ENCODE data around the gene FOXP1.

The FOXP1 gene

DNA sequence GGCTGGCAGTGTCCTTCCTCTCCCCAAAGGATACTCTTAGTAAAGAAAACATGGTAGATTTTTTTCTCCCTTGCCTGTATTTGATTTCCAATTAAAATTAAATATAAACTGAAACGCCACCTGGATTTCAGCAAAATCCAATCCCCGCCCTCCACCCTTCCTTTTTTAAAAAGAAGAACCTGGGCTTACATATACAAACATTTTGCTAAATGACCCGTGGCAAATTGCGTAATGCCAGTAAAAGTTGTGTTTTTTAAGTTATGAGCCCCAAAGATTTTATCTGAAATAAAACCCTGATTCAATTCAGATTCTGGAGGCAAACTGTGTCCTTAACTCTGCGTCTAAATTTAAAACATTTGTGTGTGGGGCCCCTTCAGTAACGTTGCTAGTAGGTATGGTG lies 403.0 kb downstream of the FOXP1 start:
- DNase-seq (ENCODE audit: low read depth in 2 of 2) = no peak
- H3K4me3 ChIP-seq (replicated peaks in 1 of 2; ENCODE audit: low read depth in 2 of 2, low read length in 2 of 2) = no peak overlapping the region

DNA sequence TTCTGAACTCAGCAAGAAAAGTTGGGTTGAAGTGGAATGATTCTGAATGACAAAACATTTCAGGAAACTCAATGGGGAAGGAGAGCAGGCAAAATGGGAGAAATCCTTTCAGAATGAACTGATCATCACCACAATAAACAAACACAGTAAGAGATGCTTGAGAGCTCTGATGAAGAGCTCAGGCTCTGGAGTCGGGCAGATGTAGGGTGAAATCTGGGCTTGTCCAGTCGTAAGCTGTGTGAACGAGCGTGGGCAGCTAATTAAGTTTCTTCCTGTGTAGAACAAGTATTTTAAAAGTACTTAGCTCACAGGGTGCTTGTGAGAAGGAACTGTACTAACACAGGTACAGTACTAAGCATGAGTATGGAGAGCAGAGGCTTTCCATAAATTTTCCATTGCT lies 406.2 kb downstream of the FOXP1 start:
- no peak overlapping the region for H3K4me3 ChIP-seq (replicated peaks in 1 of 2; ENCODE audit: low read depth in 2 of 2, low read length in 2 of 2)
- DNase-seq (ENCODE audit: low read depth in 2 of 2) = no peak
- TF ChIP-seq, protein P1, sequence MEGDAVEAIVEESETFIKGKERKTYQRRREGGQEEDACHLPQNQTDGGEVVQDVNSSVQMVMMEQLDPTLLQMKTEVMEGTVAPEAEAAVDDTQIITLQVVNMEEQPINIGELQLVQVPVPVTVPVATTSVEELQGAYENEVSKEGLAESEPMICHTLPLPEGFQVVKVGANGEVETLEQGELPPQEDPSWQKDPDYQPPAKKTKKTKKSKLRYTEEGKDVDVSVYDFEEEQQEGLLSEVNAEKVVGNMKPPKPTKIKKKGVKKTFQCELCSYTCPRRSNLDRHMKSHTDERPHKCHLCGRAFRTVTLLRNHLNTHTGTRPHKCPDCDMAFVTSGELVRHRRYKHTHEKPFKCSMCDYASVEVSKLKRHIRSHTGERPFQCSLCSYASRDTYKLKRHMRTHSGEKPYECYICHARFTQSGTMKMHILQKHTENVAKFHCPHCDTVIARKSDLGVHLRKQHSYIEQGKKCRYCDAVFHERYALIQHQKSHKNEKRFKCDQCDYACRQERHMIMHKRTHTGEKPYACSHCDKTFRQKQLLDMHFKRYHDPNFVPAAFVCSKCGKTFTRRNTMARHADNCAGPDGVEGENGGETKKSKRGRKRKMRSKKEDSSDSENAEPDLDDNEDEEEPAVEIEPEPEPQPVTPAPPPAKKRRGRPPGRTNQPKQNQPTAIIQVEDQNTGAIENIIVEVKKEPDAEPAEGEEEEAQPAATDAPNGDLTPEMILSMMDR (IDR thresholded peaks at IDR 0.05; ENCODE audit: low read depth, low read length) = no peak

More for the DNA sequence above, 403.0 kb downstream of the FOXP1 start:
- TF ChIP-seq, protein P1 (IDR thresholded peaks at IDR 0.05; ENCODE audit: low read depth, low read length) = no peak

DNA sequence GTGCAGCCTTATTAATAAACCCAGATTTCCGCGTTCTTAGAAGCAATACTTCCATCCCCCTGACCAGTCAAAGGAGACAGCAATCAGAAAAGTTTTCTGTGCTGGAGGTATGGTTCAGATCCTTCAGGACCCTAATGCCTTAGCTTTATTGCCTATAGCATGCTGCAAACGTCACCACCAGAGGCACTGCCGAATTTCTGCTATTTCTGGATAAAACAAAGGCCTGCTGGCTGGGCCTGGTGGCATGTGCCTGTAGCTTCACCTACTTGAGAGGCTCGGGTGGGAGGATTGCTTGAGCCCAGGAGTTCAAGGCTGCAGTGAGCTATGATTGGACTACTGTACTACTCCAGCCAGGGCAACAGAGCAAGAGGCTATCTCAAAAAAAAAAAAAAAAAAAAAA lies 407.2 kb downstream of the FOXP1 start:
- H3K4me3 ChIP-seq (replicated peaks in 1 of 2; ENCODE audit: low read depth in 2 of 2, low read length in 2 of 2) = no peak overlapping the region
- TF ChIP-seq, protein P1 (IDR thresholded peaks at IDR 0.05; ENCODE audit: low read depth, low read length) = no peak
- DNase-seq (ENCODE audit: low read depth in 2 of 2) = no peak

DNA sequence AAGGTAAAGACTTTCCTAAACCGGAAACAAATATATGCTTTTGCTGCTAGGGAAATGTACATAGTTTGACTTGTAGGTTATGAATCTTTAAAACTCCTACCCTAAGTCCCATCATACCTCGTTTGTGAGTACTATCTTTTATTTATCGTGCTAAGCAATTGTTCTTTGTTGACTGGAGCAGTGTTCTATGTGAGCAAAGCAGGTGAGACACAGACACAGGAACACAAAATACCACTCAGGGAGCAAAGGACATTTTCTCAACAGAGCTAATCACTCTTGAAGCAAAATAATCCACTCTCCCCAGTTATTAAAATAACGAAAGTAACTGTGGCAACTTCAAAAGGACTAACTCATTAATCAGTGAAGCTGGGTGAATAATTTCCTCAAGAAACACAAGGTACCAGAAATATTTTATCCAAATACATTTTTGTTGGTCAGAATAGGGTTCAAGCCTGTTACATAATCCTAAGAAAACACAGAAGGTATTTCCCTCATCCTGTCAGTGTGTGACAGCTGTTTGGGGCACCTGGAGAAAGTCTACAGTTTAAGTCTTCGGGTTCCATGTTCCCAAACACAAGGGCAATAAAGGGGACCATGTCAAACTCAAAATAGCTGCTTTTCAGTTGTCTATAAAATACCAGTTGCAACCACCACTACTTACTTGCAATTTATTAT lies 407.7 kb downstream of the FOXP1 start:
- TF ChIP-seq, protein P1 (IDR thresholded peaks at IDR 0.05; ENCODE audit: low read depth, low read length) = no peak
- no peak for DNase-seq (ENCODE audit: low read depth in 2 of 2)
- H3K4me3 ChIP-seq (replicated peaks in 1 of 2; ENCODE audit: low read depth in 2 of 2, low read length in 2 of 2) = no peak overlapping the region

DNA sequence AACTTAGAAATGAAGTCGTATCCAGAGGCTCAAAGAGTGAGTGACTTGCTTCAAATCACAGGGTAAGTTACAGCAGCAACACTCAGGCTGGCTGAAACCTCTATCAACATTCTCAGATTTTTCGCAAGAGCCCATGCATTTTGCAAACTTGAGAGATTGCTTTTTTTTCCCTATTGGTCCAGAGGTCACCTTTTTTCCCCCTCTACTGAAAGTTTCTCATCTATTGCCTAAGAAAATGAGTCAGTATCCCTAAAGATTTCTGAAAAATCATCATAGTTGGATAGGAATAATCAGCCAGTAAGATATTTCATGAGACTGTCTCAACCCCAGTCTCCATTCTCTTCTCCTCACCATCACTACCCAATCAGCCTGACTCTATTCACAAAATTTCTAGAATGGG lies 410.6 kb downstream of the FOXP1 start:
- DNase-seq (ENCODE audit: low read depth in 2 of 2) = peak; percentile 87 to 89
- H3K4me3 ChIP-seq (replicated peaks in 1 of 2; ENCODE audit: low read depth in 2 of 2, low read length in 2 of 2) = no peak overlapping the region
- TF ChIP-seq, protein P1 (IDR thresholded peaks at IDR 0.05; ENCODE audit: low read depth, low read length) = no peak

DNA sequence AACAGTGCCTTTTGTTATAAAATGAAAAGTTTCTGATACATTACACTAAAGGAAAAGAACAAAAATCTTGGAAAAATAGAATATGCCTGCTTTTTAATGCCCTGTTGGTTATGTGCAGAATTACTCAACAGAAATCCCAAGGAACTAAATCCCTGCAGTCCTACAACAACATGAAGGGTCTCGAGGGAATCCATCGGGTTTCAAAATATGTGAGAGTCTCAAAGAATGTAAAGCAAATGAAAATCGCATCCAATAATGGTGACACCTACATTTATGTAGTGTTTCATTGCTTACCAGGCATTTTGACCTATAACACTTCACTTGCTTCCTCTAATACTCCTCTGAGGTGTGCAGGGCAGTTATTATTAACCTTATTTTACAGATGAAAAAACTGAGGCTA lies 411.3 kb downstream of the FOXP1 start:
- TF ChIP-seq, protein P1 (IDR thresholded peaks at IDR 0.05; ENCODE audit: low read depth, low read length) = no peak
- peak; percentile 32 to 68 for DNase-seq (ENCODE audit: low read depth in 2 of 2)
- no peak overlapping the region for H3K4me3 ChIP-seq (replicated peaks in 1 of 2; ENCODE audit: low read depth in 2 of 2, low read length in 2 of 2)

DNA sequence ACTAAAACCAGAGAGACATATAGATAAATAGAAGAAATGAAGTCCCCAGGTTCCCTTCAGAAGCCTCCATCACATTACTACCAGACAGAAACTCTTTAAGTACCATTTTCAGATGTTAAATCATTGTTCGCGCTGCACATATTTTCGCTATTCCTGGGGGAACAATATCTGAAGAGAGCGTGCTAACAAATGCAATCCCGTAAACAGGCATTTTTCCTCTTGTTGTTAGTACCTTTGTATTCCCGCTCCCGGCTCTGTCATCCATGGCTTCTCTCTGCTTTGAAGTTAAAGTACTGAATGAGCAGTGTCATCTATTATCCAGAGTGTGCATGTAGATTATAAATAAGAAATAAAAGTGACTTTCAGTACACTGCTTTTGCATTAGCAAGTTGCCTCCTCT lies 412.3 kb downstream of the FOXP1 start:
- no peak overlapping the region for H3K4me3 ChIP-seq (replicated peaks in 1 of 2; ENCODE audit: low read depth in 2 of 2, low read length in 2 of 2)
- no peak for DNase-seq (ENCODE audit: low read depth in 2 of 2)
- TF ChIP-seq, protein P1 (IDR thresholded peaks at IDR 0.05; ENCODE audit: low read depth, low read length) = no peak

All from cardiac fibroblast (primary cell).